NB4 (cell line): ENCODE data around the gene LRCH1.

Experiments used
- DNase-seq: peaks from one replicate; pipeline ENCODE4 v3.0.0; 2010; ENCODE audit warnings: low read depth
- H3K4me3 ChIP-seq: one replicate; pipeline ENCODE4 v1.5.1; 2011; ENCODE audit warnings: mild to moderate bottlenecking, low read depth, low read length, moderate library complexity
- MYC ChIP-seq: IDR thresholded peaks from 2 replicates; pipeline ENCODE4 v1.6.1; 2011; ENCODE audit warnings: low read depth, low read length
- POLR2A ChIP-seq: IDR thresholded peaks from 2 replicates; pipeline ENCODE4 v1.6.1; 2011; ENCODE audit warnings: mild to moderate bottlenecking; ENCODE audit not compliant: insufficient read length; ENCODE audit errors: extremely low read depth
- TF ChIP-seq, protein P1 (sequence below): IDR thresholded peaks from one replicate; pipeline ENCODE4 v1.5.1; 2012; ENCODE audit warnings: low read depth, low read length
- TF ChIP-seq, protein P2 (sequence below): IDR thresholded peaks from 2 replicates; pipeline ENCODE4 v1.6.1; 2011; ENCODE audit warnings: low read depth, low read length

LRCH1 gene

DNA sequence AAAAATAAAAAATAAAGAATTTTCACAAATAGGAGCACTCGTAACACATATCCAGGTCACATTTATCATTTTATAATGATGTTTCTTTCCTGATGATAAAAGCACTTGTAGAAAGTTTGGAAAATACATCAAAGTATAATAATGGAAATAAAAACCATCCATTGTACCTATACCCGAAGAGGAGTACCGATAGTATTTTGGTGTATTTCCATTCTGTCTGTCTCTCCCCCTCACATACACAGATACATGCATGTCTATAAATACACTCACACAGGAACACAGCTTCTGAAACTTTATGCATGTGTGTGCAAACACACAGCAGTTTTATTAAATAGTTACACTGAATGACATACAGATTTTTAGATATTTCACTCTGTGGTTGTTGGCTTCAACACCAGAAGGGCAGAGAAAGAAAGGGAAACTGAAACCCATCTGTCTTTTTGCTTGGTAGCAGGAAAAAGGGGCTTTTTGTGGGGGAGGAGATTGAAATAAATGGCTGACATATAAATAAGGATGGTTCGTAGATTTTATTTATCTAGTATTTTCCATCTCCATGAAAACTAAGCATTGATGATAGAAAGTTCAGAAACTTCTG is 114.8 kb downstream of the LRCH1 start:
- DNase-seq: no peak
- TF ChIP-seq, protein P1, sequence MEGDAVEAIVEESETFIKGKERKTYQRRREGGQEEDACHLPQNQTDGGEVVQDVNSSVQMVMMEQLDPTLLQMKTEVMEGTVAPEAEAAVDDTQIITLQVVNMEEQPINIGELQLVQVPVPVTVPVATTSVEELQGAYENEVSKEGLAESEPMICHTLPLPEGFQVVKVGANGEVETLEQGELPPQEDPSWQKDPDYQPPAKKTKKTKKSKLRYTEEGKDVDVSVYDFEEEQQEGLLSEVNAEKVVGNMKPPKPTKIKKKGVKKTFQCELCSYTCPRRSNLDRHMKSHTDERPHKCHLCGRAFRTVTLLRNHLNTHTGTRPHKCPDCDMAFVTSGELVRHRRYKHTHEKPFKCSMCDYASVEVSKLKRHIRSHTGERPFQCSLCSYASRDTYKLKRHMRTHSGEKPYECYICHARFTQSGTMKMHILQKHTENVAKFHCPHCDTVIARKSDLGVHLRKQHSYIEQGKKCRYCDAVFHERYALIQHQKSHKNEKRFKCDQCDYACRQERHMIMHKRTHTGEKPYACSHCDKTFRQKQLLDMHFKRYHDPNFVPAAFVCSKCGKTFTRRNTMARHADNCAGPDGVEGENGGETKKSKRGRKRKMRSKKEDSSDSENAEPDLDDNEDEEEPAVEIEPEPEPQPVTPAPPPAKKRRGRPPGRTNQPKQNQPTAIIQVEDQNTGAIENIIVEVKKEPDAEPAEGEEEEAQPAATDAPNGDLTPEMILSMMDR: no peak
- TF ChIP-seq, protein P2, sequence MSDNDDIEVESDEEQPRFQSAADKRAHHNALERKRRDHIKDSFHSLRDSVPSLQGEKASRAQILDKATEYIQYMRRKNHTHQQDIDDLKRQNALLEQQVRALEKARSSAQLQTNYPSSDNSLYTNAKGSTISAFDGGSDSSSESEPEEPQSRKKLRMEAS: no peak
- TF ChIP-seq MYC (no peak), POLR2A (no peak)
- H3K4me3 ChIP-seq: no peak overlapping the region

DNA sequence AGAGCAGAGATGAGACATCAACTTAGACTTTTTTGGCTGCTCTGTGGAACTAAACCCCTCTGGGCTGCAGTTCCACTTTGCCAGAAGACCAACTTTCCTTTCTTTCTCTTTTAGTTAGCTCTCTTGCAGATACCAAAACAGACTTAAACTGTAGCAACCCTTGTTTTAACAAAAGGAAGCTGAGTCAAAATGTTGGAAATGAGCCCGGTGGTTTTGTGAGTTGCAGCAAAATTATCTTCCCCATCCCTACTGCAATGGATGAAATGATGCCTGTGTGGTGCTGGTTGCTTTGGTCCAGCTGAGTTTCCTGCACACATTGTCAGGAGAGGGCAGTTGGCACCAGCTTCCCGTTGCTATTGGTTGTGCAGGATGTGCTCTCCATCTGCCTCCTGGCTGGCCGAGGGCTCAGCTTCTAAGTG is 115.3 kb downstream of the LRCH1 start:
- TF ChIP-seq, protein P1: no peak
- TF ChIP-seq MYC: no peak
- TF ChIP-seq POLR2A: no peak
- TF ChIP-seq, protein P2: no peak
- no peak for DNase-seq
- H3K4me3 ChIP-seq: no peak overlapping the region

DNA sequence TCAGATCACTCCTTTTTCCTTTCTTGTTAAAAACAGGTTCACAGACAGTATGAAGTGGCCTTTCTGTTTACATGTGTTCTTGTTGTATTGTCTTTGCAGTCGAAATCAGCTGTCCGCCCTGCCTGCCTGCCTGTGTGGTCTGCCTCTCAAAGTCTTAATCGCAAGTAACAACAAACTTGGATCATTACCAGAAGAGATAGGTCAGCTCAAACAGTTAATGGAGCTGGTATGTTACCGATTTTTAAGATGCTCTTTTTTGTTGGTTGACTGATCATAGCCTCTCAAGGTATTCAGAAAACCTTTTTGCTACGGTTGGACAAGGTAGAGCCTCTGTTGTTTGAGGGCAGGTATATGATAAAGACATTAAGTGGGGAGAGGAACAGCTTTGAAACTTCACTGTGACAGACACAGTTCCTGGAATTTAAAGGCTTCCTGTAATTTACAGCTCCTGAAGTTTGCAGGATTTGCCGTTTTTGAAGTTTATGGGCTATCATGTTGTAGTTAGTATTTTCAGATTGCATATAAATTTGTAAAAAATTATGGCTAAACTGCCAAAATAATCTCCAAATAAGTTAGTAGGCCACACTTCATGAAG is 116.1 kb downstream of the LRCH1 start:
- TF ChIP-seq, protein P1: no peak
- TF ChIP-seq POLR2A: no peak
- TF ChIP-seq MYC: no peak
- TF ChIP-seq, protein P2: no peak
- DNase-seq: no peak
- H3K4me3 ChIP-seq: no peak overlapping the region

DNA sequence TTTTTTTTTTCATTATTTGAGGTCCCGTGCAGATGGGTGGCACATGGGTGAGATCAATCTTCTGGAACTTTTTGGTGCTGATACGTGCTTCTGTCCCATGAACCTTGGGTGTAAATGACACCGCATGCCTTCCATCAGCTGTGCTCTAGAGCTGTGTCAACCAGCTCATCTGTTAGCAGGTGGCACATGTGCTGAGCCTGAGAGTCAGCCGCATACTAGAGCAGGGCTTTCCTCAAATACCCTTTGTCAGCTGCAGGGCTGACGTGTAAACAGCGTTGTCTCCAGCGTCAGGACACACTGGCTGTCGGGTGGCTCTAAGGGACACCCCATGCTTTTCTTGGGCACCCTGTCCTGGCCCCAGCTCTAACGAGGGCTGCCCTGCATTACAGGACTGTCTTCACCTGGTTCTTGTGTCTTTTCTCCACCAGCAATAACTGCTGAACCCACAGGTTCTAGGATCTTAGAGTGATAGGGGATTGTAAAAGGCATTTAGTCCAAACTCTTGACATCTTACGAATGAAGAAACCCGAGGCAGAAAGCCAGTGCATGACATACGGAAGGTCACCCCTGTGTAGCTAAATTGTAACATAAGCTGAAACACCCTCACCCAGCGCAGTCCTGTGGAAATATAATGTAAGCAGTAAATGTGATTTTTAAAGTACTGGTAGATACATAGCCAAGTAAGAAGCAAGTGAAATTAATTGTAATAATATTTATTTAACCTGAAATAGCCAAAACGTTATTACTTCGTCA is 119.5 kb downstream of the LRCH1 start:
- no peak for DNase-seq
- TF ChIP-seq MYC: no peak
- TF ChIP-seq, protein P2: no peak
- TF ChIP-seq POLR2A: no peak
- TF ChIP-seq, protein P1: no peak

DNA sequence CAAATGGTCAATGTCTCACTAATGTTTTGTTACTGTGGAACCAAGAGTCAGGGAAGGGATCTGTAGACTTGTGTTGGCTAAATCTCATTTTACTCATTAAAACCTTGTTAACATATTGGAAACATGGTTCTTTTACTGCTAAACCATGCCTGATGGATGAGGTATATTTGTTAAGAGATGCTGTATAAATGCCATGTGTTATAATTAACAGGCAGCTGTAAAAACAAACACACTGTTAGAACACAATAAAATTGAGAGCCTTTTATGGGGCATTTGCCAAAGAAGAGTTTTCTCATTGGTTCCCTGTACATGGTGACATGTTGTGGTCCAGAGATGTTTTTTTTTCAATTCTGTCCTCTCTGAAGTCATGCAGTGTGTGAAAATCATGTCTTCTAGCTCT is 122.0 kb downstream of the LRCH1 start:
- no peak for TF ChIP-seq MYC
- H3K4me3 ChIP-seq: no peak overlapping the region
- DNase-seq: no peak

More for the DNA sequence above, 119.5 kb downstream of the LRCH1 start:
- H3K4me3 ChIP-seq: no peak overlapping the region

DNA sequence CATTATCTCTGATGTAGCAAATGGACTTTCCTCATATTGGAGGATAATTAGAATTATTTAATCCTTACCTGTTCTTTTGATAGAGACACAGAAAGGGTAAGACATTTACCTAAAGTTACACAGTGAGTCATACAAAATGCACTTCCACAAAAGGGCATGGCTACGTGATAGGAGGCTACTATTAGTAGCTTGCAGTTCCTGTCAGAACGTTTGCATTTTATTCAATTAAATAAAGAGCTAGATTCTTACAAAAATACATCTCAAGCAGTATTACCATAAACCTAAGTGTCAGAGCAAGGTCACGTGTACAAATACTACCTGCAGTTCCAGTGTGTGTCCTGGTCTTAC is 123.4 kb downstream of the LRCH1 start:
- TF ChIP-seq POLR2A (no peak), MYC (no peak)
- TF ChIP-seq, protein P2: no peak
- TF ChIP-seq, protein P1: no peak
- no peak overlapping the region for H3K4me3 ChIP-seq
- peak; percentile 47 for DNase-seq
